RCC 7860 (cell line): ENCODE data around the gene PCP4.

Source experiments
- DNase-seq: peaks from one replicate; pipeline ENCODE4 v3.0.0-alpha.2; 2015; ENCODE audit warnings: low spot score
- FAIRE-seq: peaks from 2 replicates; lab custom pipeline; 2012; peaks lifted over from hg19 to GRCh38; lab: Jason Lieb, UNC

The PCP4 gene

DNA sequence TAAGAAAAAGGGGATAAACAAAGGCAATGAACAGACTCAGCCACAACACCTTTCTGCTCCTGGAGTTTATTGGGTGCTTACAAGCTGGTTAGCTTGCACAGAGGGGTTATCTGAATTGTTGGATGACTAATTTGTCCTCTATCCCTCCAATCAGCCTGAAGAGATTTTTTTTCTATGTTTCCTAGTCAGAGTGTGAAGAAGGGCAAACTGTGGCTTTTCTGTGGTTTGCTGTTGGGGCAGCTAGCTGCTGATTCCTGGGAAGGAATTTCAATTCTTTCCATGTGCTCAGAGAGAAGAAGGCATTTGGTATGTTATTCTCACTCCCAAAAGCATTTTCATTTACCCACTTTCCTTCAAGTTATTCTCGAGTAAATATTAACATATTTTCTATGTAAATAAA lies 48.6 kb downstream of the PCP4 start:
- FAIRE-seq (no peak), DNase-seq (no peak)

DNA sequence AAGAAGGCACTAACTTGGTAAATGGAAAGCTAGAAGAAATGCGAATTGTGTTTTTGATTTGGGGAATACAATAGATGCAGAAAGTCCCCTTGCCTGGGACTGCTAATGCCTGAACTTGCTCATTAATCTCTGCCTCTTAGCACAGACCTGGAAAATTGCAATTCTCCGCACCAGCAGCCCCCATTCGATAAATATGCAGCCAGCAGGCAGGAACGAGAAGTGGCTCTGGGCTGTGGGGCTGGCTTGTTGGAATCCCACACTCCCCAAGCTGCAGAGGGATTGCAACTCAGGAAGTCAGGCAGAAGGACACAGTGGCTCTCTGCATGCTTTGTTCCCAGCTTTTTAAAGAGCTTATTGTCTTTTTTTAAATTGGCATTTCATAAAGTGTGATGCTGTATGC lies 51.3 kb downstream of the PCP4 start:
- no peak for DNase-seq
- FAIRE-seq, result no peak

DNA sequence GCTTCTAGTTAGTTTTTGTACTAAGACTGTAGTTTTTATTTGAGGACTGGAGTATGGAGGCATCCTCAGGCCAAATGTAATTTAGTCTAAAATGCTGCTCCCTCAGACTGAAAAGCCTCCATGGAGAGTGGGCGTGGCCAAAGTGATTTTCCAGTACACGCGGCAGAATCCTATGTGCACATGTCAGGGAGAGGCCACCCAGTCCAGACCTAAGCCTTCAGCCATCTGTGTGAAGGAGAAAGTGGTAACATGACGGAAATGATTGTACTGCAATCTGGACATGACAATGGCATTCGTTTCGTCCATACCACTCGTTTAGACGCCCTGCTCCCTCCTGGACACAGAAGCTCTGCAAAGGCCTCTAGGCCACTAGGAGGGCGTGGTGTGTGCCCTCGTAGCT lies 56.2 kb downstream of the PCP4 start:
- no peak for DNase-seq
- FAIRE-seq, result no peak

DNA sequence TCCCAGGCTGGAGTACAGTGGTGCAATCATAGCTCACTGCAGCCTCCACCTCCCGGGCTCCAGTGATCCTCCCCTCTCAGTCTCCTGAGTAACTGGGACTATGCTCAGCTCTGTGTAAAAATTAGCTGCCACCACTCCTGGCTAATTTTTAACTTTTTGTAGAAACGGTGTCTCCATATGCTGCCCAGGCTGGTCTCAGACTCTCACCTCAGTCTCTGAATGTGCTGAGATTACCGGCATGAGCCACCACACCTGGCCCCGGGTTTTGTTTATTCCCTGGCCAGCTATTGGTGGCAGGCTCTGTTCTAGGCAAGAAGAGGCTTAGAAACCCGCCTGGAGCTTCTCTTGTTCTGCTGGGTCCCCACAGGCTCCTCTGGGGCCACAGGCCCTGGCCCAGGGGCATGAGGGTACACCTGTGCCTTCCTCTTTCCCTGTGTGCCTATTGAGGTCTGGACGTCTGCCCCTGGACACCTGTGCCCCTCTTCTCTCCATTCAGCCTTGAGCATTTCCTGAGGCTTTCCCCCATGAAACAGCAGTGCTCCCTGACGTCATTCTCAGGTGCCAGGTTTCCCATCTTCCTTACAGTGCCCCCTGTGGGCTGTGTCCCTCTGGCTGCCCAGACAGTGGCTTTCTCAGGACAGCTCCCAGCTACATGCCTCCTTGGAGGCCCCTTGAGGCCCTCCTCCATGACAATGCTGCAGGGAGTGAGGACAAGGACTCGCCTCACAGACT lies 57.5 kb downstream of the PCP4 start:
- no peak for FAIRE-seq
- DNase-seq, result no peak

DNA sequence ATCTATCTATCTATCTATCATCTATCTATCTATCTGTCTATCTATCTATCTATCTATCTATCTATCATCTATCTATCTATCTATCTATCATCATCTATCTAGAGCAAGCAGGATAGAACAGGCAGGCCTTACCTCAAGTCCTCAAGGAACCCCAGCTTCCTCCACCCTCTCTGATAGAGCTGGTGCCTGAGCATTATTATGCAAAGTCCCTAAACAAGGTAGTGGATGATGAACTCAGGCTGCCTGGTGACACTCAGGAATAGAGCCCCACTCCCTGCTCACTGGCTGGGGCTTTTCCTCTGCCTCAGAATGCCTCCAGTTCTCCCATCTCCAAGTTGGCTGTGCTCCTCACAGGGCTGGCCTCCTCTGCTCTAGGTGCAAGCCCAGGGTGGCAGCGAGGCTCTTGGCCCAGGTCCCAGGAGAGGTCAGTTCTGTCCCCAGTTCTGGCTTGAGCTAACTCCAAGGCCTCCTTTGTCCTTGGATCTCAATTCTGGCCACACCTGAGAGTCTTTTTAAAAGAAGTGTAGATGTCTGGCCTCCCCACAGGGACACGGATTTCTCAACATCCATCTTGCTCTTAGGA lies 60.2 kb downstream of the PCP4 start:
- FAIRE-seq, result no peak

GRCh38 chr21:39932335-39932734 lies 65.1 kb downstream of the PCP4 start:
- FAIRE-seq (no peak), DNase-seq (no peak)

More for the DNA sequence above, 60.2 kb downstream of the PCP4 start:
- no peak for DNase-seq

DNA sequence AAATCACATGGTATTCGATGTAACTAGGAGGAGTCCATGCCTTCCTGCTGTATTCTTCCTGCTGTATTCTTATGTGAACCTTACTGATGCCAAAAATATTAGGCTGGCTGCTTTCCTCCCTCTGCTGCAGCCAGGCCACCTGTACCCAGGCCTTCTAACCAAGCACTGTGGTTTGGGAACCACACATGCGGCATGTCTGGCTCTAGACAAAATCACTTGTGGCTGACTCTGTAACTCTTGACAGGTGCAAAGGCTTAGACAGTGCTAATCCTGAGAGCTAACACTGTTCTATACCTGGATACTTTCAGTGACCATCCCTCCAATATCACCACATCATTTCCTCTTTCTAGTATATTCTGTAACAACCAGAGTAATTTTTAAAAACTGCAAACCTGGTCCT lies 67.7 kb downstream of the PCP4 start:
- no peak for FAIRE-seq
- no peak for DNase-seq

GRCh38 chr21:39935716-39936115 lies 68.5 kb downstream of the PCP4 start:
- DNase-seq (no peak), FAIRE-seq (no peak)

DNA sequence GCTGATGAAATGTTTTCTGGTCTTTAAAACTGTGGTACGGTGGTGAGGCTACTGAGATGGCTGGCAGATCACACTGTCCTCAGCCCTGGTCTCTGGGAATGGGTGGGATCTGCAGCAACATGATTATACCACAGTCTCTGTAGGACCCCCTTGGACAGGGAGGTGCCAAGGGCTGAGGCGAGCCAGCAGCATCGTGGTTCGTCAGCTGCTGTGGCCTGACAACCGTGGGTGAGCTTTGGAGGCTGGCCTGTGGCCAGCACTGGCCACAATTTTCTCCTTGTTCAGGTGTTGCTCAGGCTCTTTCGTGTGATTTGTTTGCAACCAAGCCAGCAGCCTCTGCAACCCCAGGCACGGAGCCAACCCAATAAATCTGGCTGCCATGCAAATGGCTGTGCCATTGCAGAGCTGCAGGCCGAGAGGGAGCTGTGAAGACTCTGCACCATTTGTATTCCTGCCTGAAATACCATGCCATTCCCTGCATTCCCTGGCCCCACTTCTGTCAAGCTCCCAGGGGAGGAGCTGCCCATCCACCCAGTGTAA lies 70.9 kb downstream of the PCP4 start:
- no peak for FAIRE-seq
- DNase-seq, result no peak

GRCh38 chr21:39946199-39946598 lies 79.0 kb downstream of the PCP4 start:
- DNase-seq, result no peak
- FAIRE-seq, result no peak

GRCh38 chr21:39947031-39947430 lies 79.8 kb downstream of the PCP4 start:
- DNase-seq (no peak), FAIRE-seq (no peak)

- FAIRE-seq, result no peak
- DNase-seq, result no peak
Measured at GRCh38 chr21:39951183-39952101, 84.2 kb downstream of the PCP4 start.

- DNase-seq (no peak), FAIRE-seq (no peak)
Measured at GRCh38 chr21:39952265-39952664, 85.0 kb downstream of the PCP4 start.

DNA sequence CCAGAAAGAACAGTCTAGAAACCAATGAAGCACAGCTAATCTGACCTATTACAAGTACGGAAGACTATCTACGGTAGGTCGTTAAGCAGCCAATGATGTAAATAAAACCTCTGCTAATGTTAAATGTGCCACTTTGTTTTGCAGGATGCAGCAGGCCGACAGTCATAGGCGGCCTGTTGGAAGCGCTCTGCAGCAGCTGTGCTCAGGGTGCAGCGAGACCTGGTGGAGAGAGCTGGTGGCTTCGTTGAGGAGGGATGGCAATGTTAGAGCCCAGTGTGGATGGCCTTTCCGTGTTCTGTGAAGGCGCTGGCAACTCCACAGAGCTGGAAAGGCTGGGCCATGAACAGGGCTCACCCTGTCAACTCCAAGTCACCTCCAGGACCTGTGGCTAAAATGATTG lies 87.3 kb downstream of the PCP4 start:
- FAIRE-seq, result no peak
- no peak for DNase-seq

DNA sequence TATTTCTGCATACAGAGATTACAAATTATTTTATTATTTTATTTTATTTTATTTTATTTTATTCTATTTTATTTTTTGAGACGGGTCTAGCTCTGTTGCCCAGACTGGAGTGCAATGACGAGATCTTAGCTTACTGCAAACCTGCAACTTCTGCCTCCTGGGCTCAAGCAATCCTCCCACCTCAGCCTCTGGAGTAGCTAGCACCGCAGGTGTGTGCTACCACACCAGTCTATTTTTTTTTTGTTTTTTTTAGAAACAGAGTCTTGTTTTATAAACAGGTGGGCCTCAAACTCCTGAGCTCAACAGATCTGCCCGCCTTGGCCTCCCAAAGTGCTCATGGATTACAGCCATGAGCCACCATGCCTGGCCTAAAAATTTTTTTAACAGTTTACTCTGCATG lies 88.1 kb downstream of the PCP4 start:
- DNase-seq (no peak), FAIRE-seq (no peak)

DNA sequence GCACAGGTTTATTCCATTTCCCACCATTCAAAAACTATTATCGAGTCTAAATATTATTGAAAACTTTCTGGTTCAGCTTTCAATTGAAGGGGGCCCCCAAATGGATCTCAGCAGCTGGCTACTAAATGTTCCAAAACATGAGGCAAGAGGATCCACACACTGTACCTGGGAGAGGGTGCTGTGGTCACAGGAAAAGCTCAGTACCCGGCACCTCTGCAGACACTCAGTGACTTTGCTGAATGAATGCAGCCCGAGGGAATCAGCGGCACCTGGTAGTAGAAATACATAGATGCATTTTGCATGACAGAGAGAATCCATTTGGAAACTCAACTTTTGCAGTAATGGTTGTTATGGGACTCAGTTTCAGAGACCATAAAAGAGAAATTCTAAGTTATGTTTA lies 89.3 kb downstream of the PCP4 start:
- DNase-seq (no peak), FAIRE-seq (no peak)

- DNase-seq (no peak), FAIRE-seq (no peak)
Measured at GRCh38 chr21:39958731-39959130, 91.5 kb downstream of the PCP4 start.

- FAIRE-seq (no peak), DNase-seq (peak; percentile 12)
Measured at GRCh38 chr21:39961251-39961650, 94.0 kb downstream of the PCP4 start.

GRCh38 chr21:39965026-39965425 lies 97.8 kb downstream of the PCP4 start:
- DNase-seq, result no peak
- FAIRE-seq, result no peak

DNA sequence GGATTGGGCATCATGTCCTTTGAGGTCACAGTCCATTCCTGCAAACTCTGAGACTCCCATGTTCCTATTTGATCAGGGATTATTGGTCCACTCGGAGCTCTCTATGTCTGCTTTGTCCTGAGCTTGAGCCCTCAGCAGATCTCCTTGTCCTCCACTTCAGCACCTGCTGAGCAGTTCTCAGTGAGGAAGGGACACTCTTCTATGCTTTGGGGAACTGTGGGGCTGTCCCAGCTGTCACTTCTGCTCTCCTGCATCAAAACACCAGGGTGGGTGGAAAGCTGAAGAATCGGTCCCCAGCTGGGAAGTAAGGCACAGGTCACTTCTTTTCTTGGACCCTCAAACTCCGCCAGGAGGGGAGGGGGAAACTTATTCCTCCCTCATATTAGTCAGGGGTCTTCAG lies 99.5 kb downstream of the PCP4 start:
- FAIRE-seq (no peak), DNase-seq (no peak)

- DNase-seq (no peak), FAIRE-seq (no peak)
Measured at GRCh38 chr21:39968010-39968409, 100.8 kb downstream of the PCP4 start.
